ENCODE data around the gene STK39.

The STK39 gene

DNA sequence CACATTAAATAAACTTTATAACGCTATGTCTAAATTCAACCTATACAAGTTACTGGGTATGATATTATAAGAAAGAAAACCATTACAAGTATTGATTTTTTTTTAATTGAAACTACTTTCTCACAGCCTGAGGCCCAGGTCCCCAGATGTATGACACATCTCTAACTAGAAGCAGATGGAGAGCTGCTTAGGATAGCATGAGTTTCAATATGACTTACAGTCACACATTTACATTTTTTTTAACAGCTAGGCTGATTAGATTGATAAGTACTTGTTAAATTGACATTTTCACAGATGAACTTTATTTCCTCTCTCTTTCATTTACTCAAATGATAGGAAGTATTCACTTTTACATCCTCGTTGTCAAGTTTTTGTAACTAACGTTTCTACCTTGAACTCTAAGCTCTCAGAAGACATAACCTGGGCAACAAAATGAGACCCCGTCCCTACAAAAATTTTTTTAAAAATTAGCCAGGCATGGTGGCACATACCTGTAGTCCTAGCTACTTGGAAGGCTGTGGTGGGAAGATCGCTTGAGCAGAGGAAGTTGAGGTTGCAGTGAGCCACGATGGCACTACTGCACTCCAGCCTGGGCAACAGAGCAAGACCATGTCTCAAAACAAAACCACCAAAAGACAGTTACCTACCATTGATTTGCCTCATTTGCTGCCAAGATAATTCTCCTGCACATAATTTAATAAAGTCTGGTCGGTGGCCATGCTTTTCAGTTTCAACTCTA, 52.4 kb downstream of the STK39 start:
- DNase-seq (ENCODE audit: low read depth): no peak
- no peak for TF ChIP-seq CTCF (IDR thresholded peaks at IDR 0.05; ENCODE audit: low read depth, low read length, missing control alignments)
- H3K4me3 ChIP-seq (ENCODE audit: low read depth, low read length): no peak overlapping the region
- in situ Hi-C loops (cut with HindIII; ENCODE audit: low sequenced_read_pairs): no loop called here

DNA sequence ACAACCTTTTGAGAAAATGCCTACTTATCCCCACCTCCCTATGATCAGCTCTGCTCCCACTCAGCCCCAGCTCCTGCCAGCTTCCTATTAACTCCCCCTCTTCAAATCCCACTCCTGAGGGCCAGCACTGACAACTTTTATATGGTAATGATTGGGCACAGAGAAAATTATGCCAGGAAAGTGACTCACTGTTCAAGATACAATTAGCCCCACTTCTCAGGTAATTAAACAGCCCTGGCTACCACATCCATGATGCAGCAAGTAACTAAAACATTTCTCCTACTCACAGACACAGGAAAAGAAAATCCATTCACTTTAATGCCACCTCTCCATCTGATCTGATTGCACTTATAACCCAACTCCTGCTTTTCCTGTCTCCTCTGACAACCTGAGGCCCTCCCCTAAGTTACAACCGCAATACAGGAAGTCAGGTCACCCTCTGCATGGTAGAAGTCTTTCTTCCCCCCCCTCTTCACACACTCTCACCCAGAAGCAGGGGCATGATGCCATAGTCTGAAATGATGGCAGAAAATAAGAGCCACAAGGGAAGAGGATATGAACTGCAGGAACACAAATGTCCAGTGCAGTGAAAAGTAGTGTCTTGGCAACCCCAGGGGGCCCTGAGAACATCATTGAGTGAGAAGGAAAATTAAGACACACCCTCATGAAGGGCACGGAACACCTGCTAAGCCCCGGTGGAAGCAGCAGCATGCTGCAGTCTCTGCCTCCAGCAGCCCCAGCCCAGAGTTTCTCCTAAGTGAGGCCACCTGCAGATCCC, 54.4 kb downstream of the STK39 start:
- DNase-seq (ENCODE audit: low read depth): no peak
- in situ Hi-C loops (cut with HindIII; ENCODE audit: low sequenced_read_pairs): no loop called here
- no peak overlapping the region for H3K4me3 ChIP-seq (ENCODE audit: low read depth, low read length)
- no peak for TF ChIP-seq CTCF (IDR thresholded peaks at IDR 0.05; ENCODE audit: low read depth, low read length, missing control alignments)

GRCh38 chr2:168191955-168192785, 55.2 kb downstream of the STK39 start:
- no peak for TF ChIP-seq CTCF (IDR thresholded peaks at IDR 0.05; ENCODE audit: low read depth, low read length, missing control alignments)
- DNase-seq (ENCODE audit: low read depth): no peak
- in situ Hi-C loops (cut with HindIII; ENCODE audit: low sequenced_read_pairs): no loop called here
- H3K4me3 ChIP-seq (ENCODE audit: low read depth, low read length): no peak overlapping the region

DNA sequence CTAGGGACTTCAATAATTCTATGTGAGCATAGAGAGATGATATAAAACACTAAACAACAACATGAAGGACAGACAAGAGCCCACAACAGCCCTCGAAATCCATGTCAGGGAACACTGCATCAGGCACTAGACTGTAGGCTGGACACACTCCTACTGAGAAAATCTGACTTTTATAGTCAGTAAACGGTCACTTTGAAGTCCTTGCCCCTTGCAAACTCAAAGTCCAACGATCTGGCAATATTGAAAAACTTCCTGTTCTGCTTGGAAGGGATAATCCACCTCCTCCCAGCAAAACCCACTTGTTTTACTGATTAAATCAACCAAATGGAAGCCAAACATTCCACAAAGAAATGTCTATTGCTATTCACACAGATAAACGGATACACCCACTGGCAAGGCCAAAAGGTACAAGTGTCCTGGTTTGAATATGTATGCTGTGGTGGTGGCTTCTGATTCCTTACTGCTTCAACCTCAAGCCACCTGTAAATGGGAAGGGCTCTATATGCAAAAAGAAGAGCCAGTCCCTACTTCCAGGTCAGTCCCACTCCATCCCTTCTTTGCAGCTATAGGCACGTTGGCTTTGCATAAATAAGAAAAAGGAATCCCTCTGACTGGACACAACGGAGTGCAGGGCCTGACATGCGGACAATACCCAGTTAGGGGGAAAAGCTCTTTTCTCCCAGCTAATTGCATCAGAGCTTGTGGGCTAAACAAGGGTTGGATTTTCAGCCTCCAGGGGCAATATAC, 56.6 kb downstream of the STK39 start:
- in situ Hi-C loops (cut with HindIII; ENCODE audit: low sequenced_read_pairs): no loop called here
- TF ChIP-seq CTCF (IDR thresholded peaks at IDR 0.05; ENCODE audit: low read depth, low read length, missing control alignments): no peak
- no peak for DNase-seq (ENCODE audit: low read depth)
- no peak overlapping the region for H3K4me3 ChIP-seq (ENCODE audit: low read depth, low read length)

- in situ Hi-C loops (cut with HindIII; ENCODE audit: low sequenced_read_pairs): no loop called here
- no peak for DNase-seq (ENCODE audit: low read depth)
- H3K4me3 ChIP-seq (ENCODE audit: low read depth, low read length): no peak overlapping the region
- no peak for TF ChIP-seq CTCF (IDR thresholded peaks at IDR 0.05; ENCODE audit: low read depth, low read length, missing control alignments)
These were observed 57.4 kb downstream of the STK39 start for GRCh38 chr2:168189835-168190569.

Data from astrocyte of the cerebellum (primary cell).